IPS DF 6.9 (cell line): ENCODE results near the gene GOT1.

Experiments used
- DNase-seq: peaks from one replicate; pipeline ENCODE4 v3.0.0-alpha.2; 2013; ENCODE audit warnings: low read depth, low spot score
- H3K27ac ChIP-seq: one replicate; pipeline ENCODE4 v1.5.1; 2013; ENCODE audit warnings: low read length, control low read depth
- H3K27me3 ChIP-seq: 2 replicates; pipeline ENCODE4 v1.6.1; 2013; ENCODE audit warnings: mild to moderate bottlenecking, low read length; ENCODE audit not compliant: control insufficient read depth, insufficient read depth
- H3K36me3 ChIP-seq: 2 replicates; pipeline ENCODE4 v1.6.1; 2013; ENCODE audit warnings: low read length; ENCODE audit not compliant: control insufficient read depth, insufficient read depth
- H3K4me1 ChIP-seq: 2 replicates; pipeline ENCODE4 v1.6.1; 2013; ENCODE audit warnings: low read length; ENCODE audit not compliant: control insufficient read depth, insufficient read depth
- H3K4me3 ChIP-seq: 2 replicates; pipeline ENCODE4 v1.5.1; 2013; ENCODE audit warnings: mild to moderate bottlenecking, low read length
- H3K9me3 ChIP-seq: 2 replicates; pipeline ENCODE4 v1.6.1; 2013; ENCODE audit warnings: low read length, inconsistent platforms; ENCODE audit not compliant: control insufficient read depth, insufficient read depth
- WGBS: extraction: QIAGEN DNeasy Blood & Tissue Kit; methylation state at CpG from one replicate; pipeline ENCODE4 v1.1.7; 2013; ENCODE audit warnings: mixed read lengths, missing lambda C conversion rate; ENCODE audit not compliant: insufficient read length, insufficient coverage; 5-methylcytosine and 5-hydroxymethylcytosine counted together

GOT1 gene

GRCh38 chr10:99387071-99387470, 43.4 kb downstream of the GOT1 start:
- Histone ChIP-seq H3K9me3 (no peaks in the 10 kb centered on the region), H3K4me1 (no peaks in the 10 kb centered on the region), H3K4me3 (no peak overlapping the region), H3K27me3 (no peaks in the 10 kb centered on the region), H3K36me3 (no peaks in the 10 kb centered on the region), H3K27ac (no peak overlapping the region)
- no CpG with 5 or more reads among the region's 4 CpGs for WGBS
- DNase-seq: no peak

GRCh38 chr10:99382176-99382575, 48.2 kb downstream of the GOT1 start:
- Histone ChIP-seq H3K9me3 (no peaks in the 10 kb centered on the region), H3K4me3 (no peak overlapping the region), H3K27me3 (no peaks in the 10 kb centered on the region), H3K4me1 (no peaks in the 10 kb centered on the region), H3K27ac (no peak overlapping the region), H3K36me3 (no peaks in the 10 kb centered on the region)
- no CpG with 5 or more reads among the region's 1 CpG for WGBS
- DNase-seq: no peak

GRCh38 chr10:99375426-99375825, 55.0 kb downstream of the GOT1 start:
- no peaks in the 10 kb centered on the region for H3K36me3 ChIP-seq
- H3K9me3 ChIP-seq: no peaks in the 10 kb centered on the region
- no peaks in the 10 kb centered on the region for H3K27me3 ChIP-seq
- H3K4me3 ChIP-seq: no peak overlapping the region
- H3K4me1 ChIP-seq: no peaks in the 10 kb centered on the region
- H3K27ac ChIP-seq: no peak overlapping the region
- DNase-seq: no peak

DNA sequence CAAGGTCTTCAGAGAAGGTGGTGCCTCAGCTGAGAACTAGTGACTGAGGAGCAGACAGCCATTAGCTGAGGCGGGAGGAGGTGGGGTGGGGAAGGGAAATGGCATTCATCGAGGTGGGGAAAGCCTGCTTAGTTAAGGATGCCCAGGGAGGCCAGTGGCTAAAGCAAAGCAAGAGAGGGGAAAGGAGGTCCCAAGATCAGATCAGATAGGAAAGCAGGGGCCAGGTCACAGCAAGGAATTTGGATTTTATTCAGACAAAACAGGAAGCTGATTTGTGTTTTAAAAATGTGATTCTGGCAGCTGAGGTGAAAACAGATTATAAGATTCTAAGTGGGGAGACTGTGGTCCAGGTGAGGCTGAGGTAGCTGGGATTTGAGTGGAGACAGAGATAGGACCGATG, 55.5 kb downstream of the GOT1 start:
- H3K36me3 ChIP-seq: no peaks in the 10 kb centered on the region
- H3K4me1 ChIP-seq: no peaks in the 10 kb centered on the region
- H3K27me3 ChIP-seq: no peaks in the 10 kb centered on the region
- H3K4me3 ChIP-seq: no peak overlapping the region
- H3K9me3 ChIP-seq: no peaks in the 10 kb centered on the region
- H3K27ac ChIP-seq: no peak overlapping the region
- WGBS: no CpG with 5 or more reads among the region's 3 CpGs
- no peak for DNase-seq

DNA sequence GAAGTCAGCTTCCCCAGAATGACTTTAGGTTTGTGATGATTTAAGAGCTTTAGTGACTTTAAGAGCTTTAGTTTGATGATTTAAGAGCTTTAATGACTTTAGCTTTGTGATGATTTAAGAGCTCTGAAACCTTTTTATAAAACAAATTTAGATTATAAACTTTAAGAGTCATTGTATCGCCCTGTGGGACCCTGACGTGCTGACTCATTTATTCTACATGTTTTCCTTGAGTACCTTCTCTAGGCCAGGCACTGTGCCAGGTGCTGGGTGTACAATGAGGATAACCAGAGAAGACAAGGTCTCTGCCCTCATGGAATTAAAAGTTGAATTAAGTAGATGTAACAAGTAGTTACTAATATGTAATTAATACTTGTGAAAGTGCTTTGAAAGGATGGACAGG, 55.9 kb downstream of the GOT1 start:
- H3K9me3 ChIP-seq: no peaks in the 10 kb centered on the region
- H3K4me3 ChIP-seq: no peak overlapping the region
- H3K27me3 ChIP-seq: no peaks in the 10 kb centered on the region
- H3K36me3 ChIP-seq: no peaks in the 10 kb centered on the region
- no peak for DNase-seq
- WGBS: no CpG with 5 or more reads among the region's 2 CpGs
- no peak overlapping the region for H3K27ac ChIP-seq
- no peaks in the 10 kb centered on the region for H3K4me1 ChIP-seq

- WGBS: no CpG with 5 or more reads among the region's 9 CpGs
- DNase-seq: no peak
Measured at GRCh38 chr10:99372546-99373271, 57.7 kb downstream of the GOT1 start.

DNA sequence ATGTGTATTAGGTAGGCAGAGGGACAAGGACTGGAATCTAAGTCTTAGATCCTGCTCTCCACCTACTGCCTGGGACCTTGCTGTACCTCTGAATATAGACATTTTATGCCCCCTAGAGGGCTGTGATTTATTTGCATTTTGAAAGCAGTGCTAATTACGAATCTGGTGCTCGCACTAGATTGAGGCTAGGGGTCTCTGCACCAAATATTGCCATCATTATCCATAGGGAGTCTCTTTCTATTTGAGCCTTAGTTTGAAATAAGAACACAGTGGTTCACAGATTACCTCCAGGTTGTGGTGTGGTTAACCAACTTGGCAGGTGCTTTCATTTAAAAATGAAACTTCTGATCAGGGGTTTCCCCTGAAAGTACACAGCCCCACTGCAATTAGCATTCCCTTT, 59.4 kb downstream of the GOT1 start:
- no peaks in the 10 kb centered on the region for H3K27me3 ChIP-seq
- no peak for DNase-seq
- H3K4me3 ChIP-seq: no peak overlapping the region

More at GRCh38 chr10:99372546-99373271, 57.7 kb downstream of the GOT1 start:
- Histone ChIP-seq H3K9me3 (no peaks in the 10 kb centered on the region), H3K4me3 (no peak overlapping the region), H3K4me1 (no peaks in the 10 kb centered on the region), H3K36me3 (no peaks in the 10 kb centered on the region), H3K27me3 (no peaks in the 10 kb centered on the region), H3K27ac (no peak overlapping the region)

DNA sequence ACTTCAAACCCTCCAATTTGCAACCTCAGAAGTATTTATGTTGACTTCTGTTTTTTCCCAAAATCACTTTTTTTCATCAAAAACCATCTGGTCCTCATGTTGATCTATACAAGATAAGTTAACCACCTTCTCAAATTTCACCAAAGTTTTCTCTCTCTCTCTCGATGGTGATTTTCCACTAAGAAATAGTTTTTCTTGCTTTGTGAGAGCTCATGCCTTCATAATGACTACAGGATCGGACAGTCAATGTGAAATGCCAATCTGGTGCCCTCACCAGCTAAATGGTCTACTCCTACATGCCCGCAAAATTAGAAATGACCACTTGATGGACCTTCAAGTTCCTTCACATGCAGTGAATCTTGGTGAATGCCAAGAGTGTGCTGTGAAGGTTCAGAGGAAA, 60.9 kb downstream of the GOT1 start:
- H3K4me3 ChIP-seq: no peak overlapping the region
- no peaks in the 10 kb centered on the region for H3K9me3 ChIP-seq
- DNase-seq: no peak
- WGBS: no CpG with 5 or more reads among the region's 3 CpGs
- H3K27ac ChIP-seq: no peak overlapping the region
- no peaks in the 10 kb centered on the region for H3K4me1 ChIP-seq
- H3K27me3 ChIP-seq: no peaks in the 10 kb centered on the region
- H3K36me3 ChIP-seq: no peaks in the 10 kb centered on the region

More for the DNA sequence above, 59.4 kb downstream of the GOT1 start:
- Histone ChIP-seq H3K4me1 (no peaks in the 10 kb centered on the region), H3K9me3 (no peaks in the 10 kb centered on the region), H3K36me3 (no peaks in the 10 kb centered on the region), H3K27ac (no peak overlapping the region)
- no CpG with 5 or more reads among the region's 2 CpGs for WGBS

DNA sequence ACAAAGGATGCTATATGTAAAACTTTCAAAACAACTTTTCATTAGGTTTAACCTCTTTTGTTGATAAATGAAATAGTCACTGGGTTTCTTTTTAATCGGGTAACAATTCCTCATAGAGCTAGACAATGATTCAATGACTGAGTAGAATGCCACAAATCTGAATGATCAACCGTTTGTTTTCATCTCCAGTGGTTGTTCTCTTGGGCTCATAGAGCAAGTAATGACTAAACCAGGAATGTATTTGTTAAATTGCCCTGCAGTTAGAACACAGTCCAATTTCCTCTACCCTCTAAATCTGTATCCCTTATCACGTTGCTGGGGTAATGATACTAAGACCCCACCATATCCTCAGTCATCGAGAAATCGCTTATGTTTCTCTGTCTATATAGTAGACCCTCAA, 61.3 kb downstream of the GOT1 start:
- no peak for DNase-seq
- Histone ChIP-seq H3K9me3 (no peaks in the 10 kb centered on the region), H3K36me3 (no peaks in the 10 kb centered on the region), H3K4me3 (no peak overlapping the region), H3K27me3 (no peaks in the 10 kb centered on the region), H3K4me1 (no peaks in the 10 kb centered on the region), H3K27ac (no peak overlapping the region)
- no CpG with 5 or more reads among the region's 5 CpGs for WGBS

DNA sequence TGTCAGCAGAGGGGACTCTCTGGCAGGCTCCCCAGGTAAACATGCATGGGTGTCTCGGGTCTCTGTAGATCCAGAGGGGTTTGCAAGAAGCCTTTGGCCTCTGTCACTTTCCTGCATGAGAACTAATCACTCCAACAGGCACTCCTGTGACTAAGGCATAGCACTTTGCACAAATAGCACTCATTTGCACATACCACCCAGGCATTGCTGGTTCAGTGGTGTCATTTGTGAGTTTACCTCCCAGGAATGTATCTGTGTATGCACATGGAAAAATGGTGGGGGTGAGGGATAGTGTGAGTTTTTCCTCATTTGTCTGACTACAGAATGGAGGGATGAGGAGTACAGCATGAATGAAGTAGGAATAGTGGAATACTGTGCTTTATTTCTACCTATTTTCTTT, 61.8 kb downstream of the GOT1 start:
- Histone ChIP-seq H3K36me3 (no peaks in the 10 kb centered on the region), H3K9me3 (no peaks in the 10 kb centered on the region), H3K27ac (no peak overlapping the region), H3K4me3 (no peak overlapping the region), H3K27me3 (no peaks in the 10 kb centered on the region), H3K4me1 (no peaks in the 10 kb centered on the region)
- WGBS: no CpG with 5 or more reads among the region's 1 CpG
- DNase-seq: no peak

DNA sequence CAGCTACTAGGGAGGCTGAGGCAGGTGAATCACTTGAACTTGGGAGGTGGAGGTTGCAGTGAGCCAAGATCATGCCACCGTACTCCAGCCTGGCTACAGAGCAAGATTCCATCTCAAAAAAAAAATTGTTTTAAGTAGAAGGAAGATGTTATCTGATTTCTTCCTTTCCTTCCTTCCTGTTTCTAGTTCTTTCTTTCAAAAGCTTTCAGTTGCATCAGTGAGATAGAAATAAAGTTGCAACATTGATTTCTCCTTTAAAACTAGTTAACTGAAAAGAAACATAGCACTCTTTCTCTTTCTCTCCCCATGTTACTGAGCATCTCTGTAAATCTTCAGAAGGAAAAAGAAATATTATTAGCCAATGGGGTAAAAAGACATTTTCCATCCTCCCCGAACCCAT, 63.8 kb downstream of the GOT1 start:
- Histone ChIP-seq H3K4me3 (no peak overlapping the region), H3K27ac (no peak overlapping the region), H3K36me3 (no peaks in the 10 kb centered on the region), H3K9me3 (no peaks in the 10 kb centered on the region), H3K27me3 (no peaks in the 10 kb centered on the region), H3K4me1 (no peaks in the 10 kb centered on the region)
- WGBS: no CpG with 5 or more reads among the region's 2 CpGs
- no peak for DNase-seq
